ENCODE measurements around the gene PKP1.

PKP1 gene

GRCh38 chr1:201286445-201286844 is 3.1 kb downstream of the PKP1 start:
- Histone ChIP-seq H3K27me3 (replicated peaks; ENCODE audit: insufficient read depth, low read length) (peaks cover 63% of the 10 kb centered on the region), H3K4me2 (ENCODE audit: low read depth, low read length) (no peak overlapping the region), H3K4me1 (ENCODE audit: low read length) (no peaks in the 10 kb centered on the region), H3K36me3 (replicated peaks; ENCODE audit: insufficient read depth, low read length) (no peaks in the 10 kb centered on the region), H3K9me3 (replicated peaks; ENCODE audit: insufficient read depth, low read length) (no peaks in the 10 kb centered on the region), H3F3A (ENCODE audit: insufficient read depth, low read length) (no peaks in the 10 kb centered on the region), H4K20me1 (ENCODE audit: insufficient read depth, low read length) (no peaks in the 10 kb centered on the region), H3K9ac (ENCODE audit: low read length) (no peak overlapping the region), H3K9me2 (replicated peaks; ENCODE audit: insufficient read depth, low read length) (no peaks in the 10 kb centered on the region), H3K27ac (ENCODE audit: low read length) (no peak overlapping the region), H3K79me2 (ENCODE audit: low read length) (no peaks in the 10 kb centered on the region), H3K4me3 (ENCODE audit: low read length) (no peak overlapping the region), H2AFZ (ENCODE audit: low read length) (no peak overlapping the region)
- no peak for DNase-seq
- TF ChIP-seq CTCF (IDR thresholded peaks at IDR 0.05; ENCODE audit: low read length) (no peak), EZH2phosphoT487 (IDR thresholded peaks at IDR 0.05; ENCODE audit: low read length) (no peak), EZH2 (optimal IDR thresholded peaks at IDR 0.05; ENCODE audit: low read depth, low read length) (no peak)

- Histone ChIP-seq H3K27ac (ENCODE audit: low read length) (no peak overlapping the region), H3K4me2 (ENCODE audit: low read depth, low read length) (no peak overlapping the region), H3K4me3 (ENCODE audit: low read length) (no peak overlapping the region), H3K36me3 (replicated peaks; ENCODE audit: insufficient read depth, low read length) (no peaks in the 10 kb centered on the region), H3F3A (ENCODE audit: insufficient read depth, low read length) (no peaks in the 10 kb centered on the region), H3K4me1 (ENCODE audit: low read length) (no peaks in the 10 kb centered on the region), H3K9ac (ENCODE audit: low read length) (no peak overlapping the region), H3K9me2 (replicated peaks; ENCODE audit: insufficient read depth, low read length) (no peaks in the 10 kb centered on the region), H3K9me3 (replicated peaks; ENCODE audit: insufficient read depth, low read length) (no peaks in the 10 kb centered on the region), H3K27me3 (replicated peaks; ENCODE audit: insufficient read depth, low read length) (peaks cover 60% of the 10 kb centered on the region), H3K79me2 (ENCODE audit: low read length) (no peaks in the 10 kb centered on the region), H2AFZ (ENCODE audit: low read length) (no peak overlapping the region), H4K20me1 (ENCODE audit: insufficient read depth, low read length) (no peaks in the 10 kb centered on the region)
- no peak for DNase-seq
- no peak for TF ChIP-seq EZH2 (optimal IDR thresholded peaks at IDR 0.05; ENCODE audit: low read depth, low read length)
- no peak for TF ChIP-seq CTCF (IDR thresholded peaks at IDR 0.05; ENCODE audit: low read length)
- TF ChIP-seq EZH2phosphoT487 (IDR thresholded peaks at IDR 0.05; ENCODE audit: low read length) = no peak
Observed at GRCh38 chr1:201288007-201288406, 4.7 kb downstream of the PKP1 start.

- no peak overlapping the region for H3K9ac ChIP-seq (ENCODE audit: low read length)
- no peaks in the 10 kb centered on the region for H3F3A ChIP-seq (ENCODE audit: insufficient read depth, low read length)
- H3K4me1 ChIP-seq (ENCODE audit: low read length) = no peaks in the 10 kb centered on the region
- H4K20me1 ChIP-seq (ENCODE audit: insufficient read depth, low read length) = no peaks in the 10 kb centered on the region
- no peaks in the 10 kb centered on the region for H3K79me2 ChIP-seq (ENCODE audit: low read length)
- no peak overlapping the region for H3K4me3 ChIP-seq (ENCODE audit: low read length)
- no peaks in the 10 kb centered on the region for H3K36me3 ChIP-seq (replicated peaks; ENCODE audit: insufficient read depth, low read length)
- TF ChIP-seq EZH2phosphoT487 (IDR thresholded peaks at IDR 0.05; ENCODE audit: low read length) (no peak), CTCF (IDR thresholded peaks at IDR 0.05; ENCODE audit: low read length) (no peak), EZH2 (optimal IDR thresholded peaks at IDR 0.05; ENCODE audit: low read depth, low read length) (no peak)
- H3K27me3 ChIP-seq (replicated peaks; ENCODE audit: insufficient read depth, low read length) = peaks cover 60% of the 10 kb centered on the region
- H3K4me2 ChIP-seq (ENCODE audit: low read depth, low read length) = no peak overlapping the region
- H2AFZ ChIP-seq (ENCODE audit: low read length) = no peak overlapping the region
- H3K9me2 ChIP-seq (replicated peaks; ENCODE audit: insufficient read depth, low read length) = no peaks in the 10 kb centered on the region
- no peak overlapping the region for H3K27ac ChIP-seq (ENCODE audit: low read length)
- DNase-seq = no peak
- no peaks in the 10 kb centered on the region for H3K9me3 ChIP-seq (replicated peaks; ENCODE audit: insufficient read depth, low read length)
Observed at GRCh38 chr1:201288765-201289164, 5.5 kb downstream of the PKP1 start.

All from MM.1S (cell line).